K562 (cell line): ENCODE data around the gene RSPH9.

ENCODE experiments used
- ESRRB ChIP-seq: fragments of 250-450 bp; sonication (Bioruptor Pico); IDR thresholded peaks from 2 replicates; pipeline ENCODE4 v1.5.0; 2020; ENCODE audit warnings: mild to moderate bottlenecking, moderate library complexity, borderline replicate concordance
- MBD2 ChIP-seq: sonication (generic); IDR thresholded peaks from 2 replicates; pipeline ENCODE4 v1.6.1; 2016; ENCODE audit warnings: low read depth, borderline replicate concordance
- RAD21 ChIP-seq, 2 experiments: fragments of 250-450 bp in 1 of 2; fragments of 450-650 bp in 1 of 2; sonication (Bioruptor Pico) in 1 of 2; formaldehyde crosslinking in 1 of 2; IDR thresholded peaks in 1 of 2; conservative IDR thresholded peaks in 1 of 2; 2 replicates each; pipeline versions ENCODE4 v1.4.0 to v1.8.0; 2020 to 2022; ENCODE audit warnings: mild to moderate bottlenecking in 2 of 2, moderate library complexity in 1 of 2
- TCF7 ChIP-seq: sonication (generic); IDR thresholded peaks from 2 replicates; pipeline ENCODE4 v1.6.1; 2016; ENCODE audit warnings: antibody characterized with exemption, borderline replicate concordance
- ZNF23 ChIP-seq: fragments of 250-450 bp; sonication (Bioruptor Pico); IDR thresholded peaks from 2 replicates; pipeline ENCODE4 v1.4.0; 2020; ENCODE audit warnings: mild to moderate bottlenecking
- TF ChIP-seq, protein P1 (sequence below): fragments of 450-650 bp; IDR thresholded peaks from 2 replicates; pipeline ENCODE4 v1.7.1; 2018; ENCODE audit warnings: mild to moderate bottlenecking, low read depth; ENCODE audit not compliant: partially characterized antibody
- TF ChIP-seq, protein P2 (sequence below), 3 experiments: IDR thresholded peaks in 2 of 3; conservative IDR thresholded peaks in 1 of 3; 2 replicates each; pipeline ENCODE4 v1.5.1; 2011 to 2012; ENCODE audit warnings: low read length in 3 of 3, mild to moderate bottlenecking in 3 of 3, control low read depth in 2 of 3, improper control_type of control experiment in 1 of 3, inconsistent platforms in 1 of 3, low read depth in 1 of 3, mixed read lengths in 1 of 3, moderate library complexity in 1 of 3; ENCODE audit not compliant: insufficient read depth in 2 of 3
- TF ChIP-seq, protein P3 (sequence below), 2 experiments: fragments of 450-650 bp; formaldehyde crosslinking in 1 of 2; IDR thresholded peaks; 2 replicates each; pipeline versions ENCODE4 v1.4.0 to v1.6.1; 2014 to 2020; ENCODE audit warnings: mild to moderate bottlenecking in 2 of 2, borderline replicate concordance in 1 of 2, low read depth in 1 of 2
- TF ChIP-seq, protein P4 (sequence below), 2 experiments: fragments of 450-650 bp in 1 of 2; sonication (generic) in 1 of 2; formaldehyde crosslinking in 1 of 2; IDR thresholded peaks in 1 of 2; conservative IDR thresholded peaks in 1 of 2; 2 replicates each; pipeline versions ENCODE4 v1.6.1 to v1.8.1; 2016 to 2023; ENCODE audit warnings: mild to moderate bottlenecking in 2 of 2, moderate library complexity in 2 of 2, inconsistent platforms in 1 of 2, missing genetic modification reagents in 1 of 2

DNA sequence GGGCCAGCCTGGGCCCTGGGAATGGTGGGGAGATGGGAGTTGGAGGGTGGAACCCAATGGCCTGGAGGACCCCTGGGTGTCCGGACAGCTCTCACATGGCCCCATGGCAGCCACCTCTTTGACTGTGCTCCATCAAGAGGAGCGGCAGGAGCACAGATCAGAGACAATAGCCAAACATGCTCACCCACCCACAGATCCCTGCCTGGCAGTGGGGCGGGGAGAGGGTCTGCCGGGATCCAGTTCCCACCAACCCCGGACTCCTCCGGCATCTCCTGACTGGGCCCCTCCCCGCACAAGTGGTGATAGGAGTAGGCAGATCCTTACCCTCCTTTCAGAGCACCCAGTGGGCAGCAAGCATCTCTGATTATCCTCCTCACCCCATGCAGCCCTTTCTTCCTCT, 74.7 kb downstream of the RSPH9 start:
- TF ChIP-seq, protein P1, sequence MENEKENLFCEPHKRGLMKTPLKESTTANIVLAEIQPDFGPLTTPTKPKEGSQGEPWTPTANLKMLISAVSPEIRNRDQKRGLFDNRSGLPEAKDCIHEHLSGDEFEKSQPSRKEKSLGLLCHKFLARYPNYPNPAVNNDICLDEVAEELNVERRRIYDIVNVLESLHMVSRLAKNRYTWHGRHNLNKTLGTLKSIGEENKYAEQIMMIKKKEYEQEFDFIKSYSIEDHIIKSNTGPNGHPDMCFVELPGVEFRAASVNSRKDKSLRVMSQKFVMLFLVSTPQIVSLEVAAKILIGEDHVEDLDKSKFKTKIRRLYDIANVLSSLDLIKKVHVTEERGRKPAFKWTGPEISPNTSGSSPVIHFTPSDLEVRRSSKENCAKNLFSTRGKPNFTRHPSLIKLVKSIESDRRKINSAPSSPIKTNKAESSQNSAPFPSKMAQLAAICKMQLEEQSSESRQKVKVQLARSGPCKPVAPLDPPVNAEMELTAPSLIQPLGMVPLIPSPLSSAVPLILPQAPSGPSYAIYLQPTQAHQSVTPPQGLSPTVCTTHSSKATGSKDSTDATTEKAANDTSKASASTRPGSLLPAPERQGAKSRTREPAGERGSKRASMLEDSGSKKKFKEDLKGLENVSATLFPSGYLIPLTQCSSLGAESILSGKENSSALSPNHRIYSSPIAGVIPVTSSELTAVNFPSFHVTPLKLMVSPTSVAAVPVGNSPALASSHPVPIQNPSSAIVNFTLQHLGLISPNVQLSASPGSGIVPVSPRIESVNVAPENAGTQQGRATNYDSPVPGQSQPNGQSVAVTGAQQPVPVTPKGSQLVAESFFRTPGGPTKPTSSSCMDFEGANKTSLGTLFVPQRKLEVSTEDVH, result no peak
- no peak for TF ChIP-seq ESRRB (CRISPR knock-in tag)
- no peak for TF ChIP-seq RAD21 (CRISPR knock-in tag; conservative IDR thresholded peaks at IDR 0.05 in 1 of 2, IDR thresholded peaks at IDR 0.05 in 1 of 2)
- TF ChIP-seq, protein P2, sequence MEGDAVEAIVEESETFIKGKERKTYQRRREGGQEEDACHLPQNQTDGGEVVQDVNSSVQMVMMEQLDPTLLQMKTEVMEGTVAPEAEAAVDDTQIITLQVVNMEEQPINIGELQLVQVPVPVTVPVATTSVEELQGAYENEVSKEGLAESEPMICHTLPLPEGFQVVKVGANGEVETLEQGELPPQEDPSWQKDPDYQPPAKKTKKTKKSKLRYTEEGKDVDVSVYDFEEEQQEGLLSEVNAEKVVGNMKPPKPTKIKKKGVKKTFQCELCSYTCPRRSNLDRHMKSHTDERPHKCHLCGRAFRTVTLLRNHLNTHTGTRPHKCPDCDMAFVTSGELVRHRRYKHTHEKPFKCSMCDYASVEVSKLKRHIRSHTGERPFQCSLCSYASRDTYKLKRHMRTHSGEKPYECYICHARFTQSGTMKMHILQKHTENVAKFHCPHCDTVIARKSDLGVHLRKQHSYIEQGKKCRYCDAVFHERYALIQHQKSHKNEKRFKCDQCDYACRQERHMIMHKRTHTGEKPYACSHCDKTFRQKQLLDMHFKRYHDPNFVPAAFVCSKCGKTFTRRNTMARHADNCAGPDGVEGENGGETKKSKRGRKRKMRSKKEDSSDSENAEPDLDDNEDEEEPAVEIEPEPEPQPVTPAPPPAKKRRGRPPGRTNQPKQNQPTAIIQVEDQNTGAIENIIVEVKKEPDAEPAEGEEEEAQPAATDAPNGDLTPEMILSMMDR (IDR thresholded peaks at IDR 0.05 in 2 of 3, conservative IDR thresholded peaks at IDR 0.05 in 1 of 3; ENCODE audit: insufficient read depth in 2 of 3, low read depth in 1 of 3, low read length in 3 of 3), result no peak
- TF ChIP-seq, protein P3, sequence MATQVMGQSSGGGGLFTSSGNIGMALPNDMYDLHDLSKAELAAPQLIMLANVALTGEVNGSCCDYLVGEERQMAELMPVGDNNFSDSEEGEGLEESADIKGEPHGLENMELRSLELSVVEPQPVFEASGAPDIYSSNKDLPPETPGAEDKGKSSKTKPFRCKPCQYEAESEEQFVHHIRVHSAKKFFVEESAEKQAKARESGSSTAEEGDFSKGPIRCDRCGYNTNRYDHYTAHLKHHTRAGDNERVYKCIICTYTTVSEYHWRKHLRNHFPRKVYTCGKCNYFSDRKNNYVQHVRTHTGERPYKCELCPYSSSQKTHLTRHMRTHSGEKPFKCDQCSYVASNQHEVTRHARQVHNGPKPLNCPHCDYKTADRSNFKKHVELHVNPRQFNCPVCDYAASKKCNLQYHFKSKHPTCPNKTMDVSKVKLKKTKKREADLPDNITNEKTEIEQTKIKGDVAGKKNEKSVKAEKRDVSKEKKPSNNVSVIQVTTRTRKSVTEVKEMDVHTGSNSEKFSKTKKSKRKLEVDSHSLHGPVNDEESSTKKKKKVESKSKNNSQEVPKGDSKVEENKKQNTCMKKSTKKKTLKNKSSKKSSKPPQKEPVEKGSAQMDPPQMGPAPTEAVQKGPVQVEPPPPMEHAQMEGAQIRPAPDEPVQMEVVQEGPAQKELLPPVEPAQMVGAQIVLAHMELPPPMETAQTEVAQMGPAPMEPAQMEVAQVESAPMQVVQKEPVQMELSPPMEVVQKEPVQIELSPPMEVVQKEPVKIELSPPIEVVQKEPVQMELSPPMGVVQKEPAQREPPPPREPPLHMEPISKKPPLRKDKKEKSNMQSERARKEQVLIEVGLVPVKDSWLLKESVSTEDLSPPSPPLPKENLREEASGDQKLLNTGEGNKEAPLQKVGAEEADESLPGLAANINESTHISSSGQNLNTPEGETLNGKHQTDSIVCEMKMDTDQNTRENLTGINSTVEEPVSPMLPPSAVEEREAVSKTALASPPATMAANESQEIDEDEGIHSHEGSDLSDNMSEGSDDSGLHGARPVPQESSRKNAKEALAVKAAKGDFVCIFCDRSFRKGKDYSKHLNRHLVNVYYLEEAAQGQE (IDR thresholded peaks at IDR 0.05; ENCODE audit: borderline replicate concordance), result no peak
- TF ChIP-seq, protein P3 (CRISPR knock-in tag; IDR thresholded peaks at IDR 0.05; ENCODE audit: low read depth), result no peak
- no peak for TF ChIP-seq MBD2
- TF ChIP-seq, protein P4, sequence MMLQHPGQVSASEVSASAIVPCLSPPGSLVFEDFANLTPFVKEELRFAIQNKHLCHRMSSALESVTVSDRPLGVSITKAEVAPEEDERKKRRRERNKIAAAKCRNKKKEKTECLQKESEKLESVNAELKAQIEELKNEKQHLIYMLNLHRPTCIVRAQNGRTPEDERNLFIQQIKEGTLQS (IDR thresholded peaks at IDR 0.05), result no peak
- TF ChIP-seq, protein P4 (CRISPR knock-in tag; conservative IDR thresholded peaks at IDR 0.05), result no peak
- TF ChIP-seq ZNF23 (CRISPR knock-in tag), result no peak
- no peak for TF ChIP-seq TCF7
